WI38 (cell line): ENCODE results near the gene SEC14L3.

Source experiments
- H3K4me3 ChIP-seq: 2 replicates; pipeline ENCODE4 v1.5.1; 2011; ENCODE audit warnings: low read depth, mild to moderate bottlenecking, control low read depth, low read length
- TF ChIP-seq, protein P1 (sequence below): IDR thresholded peaks from 2 replicates; pipeline ENCODE4 v1.5.1; 2012; ENCODE audit warnings: low read depth, mild to moderate bottlenecking, control low read depth, low read length

Gene SEC14L3

DNA sequence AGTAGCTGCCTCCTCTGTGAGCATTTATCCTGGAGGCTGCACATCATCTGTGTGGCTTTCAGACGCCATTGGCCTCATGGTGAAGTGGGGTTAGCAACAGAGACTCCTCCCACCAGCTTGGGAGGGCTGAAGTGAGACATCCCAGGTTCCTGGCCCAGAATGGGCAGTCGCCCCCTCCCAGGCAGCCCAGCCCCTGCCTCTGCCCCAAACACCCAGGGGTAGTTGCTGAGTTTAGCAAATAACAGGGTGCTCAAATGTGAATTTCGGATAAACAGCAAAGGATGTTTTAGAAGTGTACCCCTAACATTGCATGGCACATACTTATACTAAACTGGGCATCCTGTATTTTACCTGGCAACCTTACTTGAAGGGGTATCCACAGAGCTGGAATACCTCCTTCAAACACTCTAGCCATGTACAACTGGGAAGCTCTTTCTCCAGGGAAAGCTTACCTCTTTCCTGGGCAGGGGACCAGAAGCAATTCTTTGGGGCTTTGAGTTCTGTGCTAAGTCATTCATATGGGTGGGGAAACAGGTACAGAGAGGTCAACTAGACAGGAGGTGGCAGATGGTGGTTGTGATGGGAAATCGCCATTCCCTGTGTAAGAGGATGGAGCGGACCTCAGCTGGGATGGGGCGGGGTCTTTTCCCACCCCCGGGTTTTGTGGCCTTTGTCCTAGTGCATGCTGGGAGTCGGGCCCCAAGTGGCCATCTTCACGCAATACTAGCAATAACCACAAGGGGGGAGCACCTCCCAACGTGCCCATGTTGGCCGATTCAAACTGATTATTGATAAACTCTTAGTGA lies 27.0 kb downstream of the SEC14L3 start:
- TF ChIP-seq, protein P1, sequence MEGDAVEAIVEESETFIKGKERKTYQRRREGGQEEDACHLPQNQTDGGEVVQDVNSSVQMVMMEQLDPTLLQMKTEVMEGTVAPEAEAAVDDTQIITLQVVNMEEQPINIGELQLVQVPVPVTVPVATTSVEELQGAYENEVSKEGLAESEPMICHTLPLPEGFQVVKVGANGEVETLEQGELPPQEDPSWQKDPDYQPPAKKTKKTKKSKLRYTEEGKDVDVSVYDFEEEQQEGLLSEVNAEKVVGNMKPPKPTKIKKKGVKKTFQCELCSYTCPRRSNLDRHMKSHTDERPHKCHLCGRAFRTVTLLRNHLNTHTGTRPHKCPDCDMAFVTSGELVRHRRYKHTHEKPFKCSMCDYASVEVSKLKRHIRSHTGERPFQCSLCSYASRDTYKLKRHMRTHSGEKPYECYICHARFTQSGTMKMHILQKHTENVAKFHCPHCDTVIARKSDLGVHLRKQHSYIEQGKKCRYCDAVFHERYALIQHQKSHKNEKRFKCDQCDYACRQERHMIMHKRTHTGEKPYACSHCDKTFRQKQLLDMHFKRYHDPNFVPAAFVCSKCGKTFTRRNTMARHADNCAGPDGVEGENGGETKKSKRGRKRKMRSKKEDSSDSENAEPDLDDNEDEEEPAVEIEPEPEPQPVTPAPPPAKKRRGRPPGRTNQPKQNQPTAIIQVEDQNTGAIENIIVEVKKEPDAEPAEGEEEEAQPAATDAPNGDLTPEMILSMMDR, result peak; percentile 67
- H3K4me3 ChIP-seq, result no peak overlapping the region

DNA sequence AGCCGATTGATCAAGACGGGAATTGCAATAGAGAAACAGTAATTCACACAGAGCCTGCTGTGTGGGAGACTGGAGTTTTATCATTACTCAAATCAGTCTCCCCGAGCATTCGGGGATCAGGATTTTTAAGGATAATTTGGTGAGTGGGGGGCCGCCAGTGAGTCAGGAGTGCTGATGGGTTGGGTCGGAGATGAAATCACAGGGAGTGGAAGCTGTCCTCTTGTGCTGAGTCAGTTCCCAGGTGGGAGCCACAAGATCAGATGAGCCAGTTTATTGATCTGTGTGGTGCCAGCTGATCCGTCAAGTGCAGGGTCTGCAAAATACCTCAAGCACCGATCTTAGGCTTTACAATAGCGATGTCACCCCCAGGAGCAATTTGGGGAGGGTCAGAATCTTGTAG lies 30.7 kb downstream of the SEC14L3 start:
- no peak overlapping the region for H3K4me3 ChIP-seq
- TF ChIP-seq, protein P1, result no peak

DNA sequence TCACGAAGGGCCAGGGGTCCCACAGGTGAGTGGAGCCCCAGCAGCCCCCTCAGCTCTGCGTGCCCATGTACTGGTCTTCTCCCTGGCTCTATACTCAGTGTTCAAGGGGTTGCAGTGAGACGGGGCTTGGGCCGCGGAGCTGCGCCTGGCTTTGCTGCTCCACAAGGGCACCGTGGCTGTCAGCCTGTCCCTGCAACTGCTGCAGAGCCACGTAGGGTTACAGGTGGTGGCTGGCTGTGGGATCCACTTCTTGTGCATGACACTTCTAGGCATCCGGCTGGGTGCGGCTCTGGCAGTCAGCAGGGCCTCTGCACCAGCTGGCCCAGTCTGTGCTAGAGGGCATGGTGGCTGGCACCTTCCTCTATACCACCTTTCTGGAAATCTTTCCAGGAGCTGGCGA lies 32.0 kb downstream of the SEC14L3 start:
- H3K4me3 ChIP-seq, result no peak overlapping the region
- TF ChIP-seq, protein P1, result no peak

DNA sequence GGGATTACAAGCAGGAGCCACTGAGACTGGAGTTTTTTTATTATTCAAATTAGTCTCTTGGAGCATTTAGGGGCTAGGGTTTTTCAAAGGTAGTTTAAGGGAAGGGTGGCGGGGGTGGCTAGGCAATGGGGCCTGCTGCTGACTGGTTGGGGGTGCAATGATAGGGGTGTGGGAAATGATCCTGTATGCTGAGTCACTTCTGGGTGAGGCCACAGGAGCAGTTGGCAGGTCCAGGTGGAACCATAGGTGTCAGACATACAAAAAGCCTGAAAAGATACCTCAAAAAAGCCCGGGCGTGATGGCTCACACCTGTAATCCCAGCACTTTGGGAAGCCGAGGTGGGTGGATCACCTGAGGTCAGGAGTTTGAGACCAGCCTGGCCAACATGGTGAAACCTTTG lies 32.6 kb downstream of the SEC14L3 start:
- H3K4me3 ChIP-seq, result no peak overlapping the region
- TF ChIP-seq, protein P1, result no peak

DNA sequence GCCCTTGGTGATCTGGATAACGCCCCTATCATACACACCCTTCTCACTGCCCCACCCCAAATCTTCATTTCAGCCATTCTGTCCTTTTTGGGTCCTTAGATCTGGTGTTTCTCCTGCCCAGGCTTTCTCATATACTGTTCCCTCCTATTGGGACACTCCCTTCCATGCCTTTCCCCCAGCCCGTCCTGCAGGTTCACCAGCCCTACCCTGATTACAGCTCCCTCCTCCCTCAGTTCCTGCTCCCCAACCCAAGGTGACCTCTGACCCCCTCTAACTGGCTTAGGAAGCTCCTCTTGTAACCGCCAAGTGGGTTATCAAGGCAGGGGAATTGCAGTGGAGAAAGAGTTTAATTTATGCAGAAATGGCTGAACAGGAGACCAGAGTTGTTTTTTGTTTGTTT lies 33.3 kb downstream of the SEC14L3 start:
- TF ChIP-seq, protein P1, result no peak
- H3K4me3 ChIP-seq, result no peak overlapping the region

DNA sequence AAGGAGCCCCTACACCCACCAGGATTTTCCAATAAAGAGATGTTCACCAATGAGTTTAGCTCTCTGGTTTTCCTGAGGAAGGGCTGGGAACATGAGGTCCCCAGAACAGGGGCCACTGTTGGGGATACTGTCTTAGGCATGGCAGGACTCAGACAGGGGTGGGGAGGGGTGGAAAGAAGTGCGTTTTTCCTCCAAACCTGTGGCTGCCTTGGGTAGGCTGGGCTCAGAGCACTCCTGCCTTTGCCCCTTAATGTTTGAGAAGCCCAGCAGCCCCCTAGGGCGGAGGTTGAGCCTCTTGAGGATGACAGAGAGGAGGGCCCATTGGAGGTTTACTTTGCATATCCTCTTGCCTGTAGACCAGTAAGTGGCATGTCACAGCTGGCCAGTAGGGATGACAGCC lies 35.6 kb downstream of the SEC14L3 start:
- TF ChIP-seq, protein P1, result no peak
- H3K4me3 ChIP-seq, result no peak overlapping the region

DNA sequence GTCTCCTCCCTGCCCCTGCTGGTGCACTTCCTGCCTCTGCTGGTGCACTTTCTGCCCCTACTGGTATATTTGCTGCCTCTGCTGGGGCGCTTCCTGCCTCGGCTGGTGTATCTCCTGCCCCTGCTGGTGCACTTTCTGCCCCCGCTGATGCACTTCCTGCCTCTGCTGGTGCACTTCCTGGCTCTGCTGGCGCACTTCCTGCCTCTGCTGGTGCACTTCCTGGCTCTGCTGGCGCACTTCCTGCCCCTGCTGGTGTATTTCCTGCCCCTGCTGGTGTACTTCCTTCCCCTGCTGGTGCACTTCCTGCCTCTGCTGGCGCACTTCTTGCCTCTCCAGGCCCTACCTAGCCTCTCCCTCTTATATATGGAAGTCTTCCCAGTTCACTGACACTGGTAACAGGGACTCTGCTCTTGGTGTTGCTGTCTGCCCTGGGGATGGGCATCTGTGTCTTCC lies 36.1 kb downstream of the SEC14L3 start:
- no peak overlapping the region for H3K4me3 ChIP-seq
- TF ChIP-seq, protein P1, result no peak
